ENCODE measurements around the gene HPS5. TPM values are rescaled to one million over a fixed set of nuclear protein-coding genes. Genes with fewer than 3 reads are reported as not detected.
"Not testable (repeated sequence)": the region's sequence is repeated elsewhere in the genome, so short reads cannot be mapped to it uniquely, and the experiment has no call there.

The HPS5 gene, protein sequence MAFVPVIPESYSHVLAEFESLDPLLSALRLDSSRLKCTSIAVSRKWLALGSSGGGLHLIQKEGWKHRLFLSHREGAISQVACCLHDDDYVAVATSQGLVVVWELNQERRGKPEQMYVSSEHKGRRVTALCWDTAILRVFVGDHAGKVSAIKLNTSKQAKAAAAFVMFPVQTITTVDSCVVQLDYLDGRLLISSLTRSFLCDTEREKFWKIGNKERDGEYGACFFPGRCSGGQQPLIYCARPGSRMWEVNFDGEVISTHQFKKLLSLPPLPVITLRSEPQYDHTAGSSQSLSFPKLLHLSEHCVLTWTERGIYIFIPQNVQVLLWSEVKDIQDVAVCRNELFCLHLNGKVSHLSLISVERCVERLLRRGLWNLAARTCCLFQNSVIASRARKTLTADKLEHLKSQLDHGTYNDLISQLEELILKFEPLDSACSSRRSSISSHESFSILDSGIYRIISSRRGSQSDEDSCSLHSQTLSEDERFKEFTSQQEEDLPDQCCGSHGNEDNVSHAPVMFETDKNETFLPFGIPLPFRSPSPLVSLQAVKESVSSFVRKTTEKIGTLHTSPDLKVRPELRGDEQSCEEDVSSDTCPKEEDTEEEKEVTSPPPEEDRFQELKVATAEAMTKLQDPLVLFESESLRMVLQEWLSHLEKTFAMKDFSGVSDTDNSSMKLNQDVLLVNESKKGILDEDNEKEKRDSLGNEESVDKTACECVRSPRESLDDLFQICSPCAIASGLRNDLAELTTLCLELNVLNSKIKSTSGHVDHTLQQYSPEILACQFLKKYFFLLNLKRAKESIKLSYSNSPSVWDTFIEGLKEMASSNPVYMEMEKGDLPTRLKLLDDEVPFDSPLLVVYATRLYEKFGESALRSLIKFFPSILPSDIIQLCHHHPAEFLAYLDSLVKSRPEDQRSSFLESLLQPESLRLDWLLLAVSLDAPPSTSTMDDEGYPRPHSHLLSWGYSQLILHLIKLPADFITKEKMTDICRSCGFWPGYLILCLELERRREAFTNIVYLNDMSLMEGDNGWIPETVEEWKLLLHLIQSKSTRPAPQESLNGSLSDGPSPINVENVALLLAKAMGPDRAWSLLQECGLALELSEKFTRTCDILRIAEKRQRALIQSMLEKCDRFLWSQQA
- 16.0 and 16.5 TPM in 2 replicates for total RNA-seq (2014; rRNA removed; shearing (Covaris generic))

DNA sequence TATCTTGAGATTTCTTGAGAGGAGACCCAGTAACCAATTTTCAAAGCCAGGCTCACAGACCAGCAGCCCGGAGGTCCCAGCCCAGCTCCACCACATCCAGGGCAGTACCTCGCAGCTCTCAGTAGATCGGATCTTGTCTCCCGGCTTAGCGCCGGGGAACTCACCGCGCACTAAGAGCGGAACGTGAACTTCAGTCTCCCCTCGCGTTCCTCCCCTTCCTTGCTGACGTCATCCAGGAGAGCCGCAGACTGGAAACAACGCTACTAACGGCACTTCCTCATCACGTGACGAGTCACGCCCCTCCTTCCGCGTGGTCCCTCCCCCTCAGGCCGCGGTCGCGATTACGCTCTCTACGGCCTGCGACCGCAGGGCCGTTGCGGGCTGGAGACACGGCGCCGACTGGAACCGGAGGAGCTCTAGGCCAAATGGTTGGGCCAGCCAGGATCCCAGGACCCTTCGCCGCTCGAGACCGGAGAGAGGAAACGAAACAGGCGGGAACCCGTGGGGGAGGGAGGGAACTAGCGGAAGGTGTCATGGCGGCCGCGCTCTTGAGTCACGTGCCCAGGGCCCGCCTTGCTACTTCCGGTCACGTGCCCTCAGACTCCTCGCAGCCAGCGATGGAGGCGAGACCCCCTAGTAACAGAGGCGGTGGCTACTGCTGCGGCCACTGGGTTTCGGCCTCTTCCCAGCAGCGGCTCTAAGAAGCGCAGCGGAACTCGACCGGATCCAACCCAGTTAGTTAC is at the start of gene HPS5, which contains the start of gene GTF2H1:
Gene HPS5 (minus strand): TSS at position 172 of the 743 bp plus-strand sequence. CDS start 4,282 bp downstream, outside the sequence.
Gene GTF2H1 (plus strand): TSS at position 599 of the 743 bp plus-strand sequence. CDS start 10,508 bp downstream, outside the sequence.
- DNase-seq (ENCODE audit: low read depth), result peak; percentile 97

DNA sequence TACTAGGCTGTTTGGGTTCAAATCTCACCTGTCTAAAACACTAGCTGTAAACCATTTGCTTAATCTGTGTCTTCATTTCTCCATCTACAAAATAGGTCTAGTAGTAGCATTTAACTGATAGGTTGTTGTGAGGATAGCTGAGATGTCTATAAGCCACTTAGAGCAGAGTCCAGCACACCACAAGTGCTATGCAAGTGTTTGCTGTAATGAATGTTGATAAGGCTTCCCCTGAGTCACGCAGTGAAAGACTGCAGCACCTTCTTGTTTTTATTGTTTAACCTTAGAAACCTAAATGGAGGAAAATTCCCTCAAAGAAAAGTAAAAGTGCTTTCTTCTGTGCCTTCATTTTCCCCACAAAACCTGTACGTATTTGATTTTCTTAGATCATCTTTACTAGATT is 49.3 kb upstream of the HPS5 start:
- DNase-seq (ENCODE audit: low read depth), result no peak

DNA sequence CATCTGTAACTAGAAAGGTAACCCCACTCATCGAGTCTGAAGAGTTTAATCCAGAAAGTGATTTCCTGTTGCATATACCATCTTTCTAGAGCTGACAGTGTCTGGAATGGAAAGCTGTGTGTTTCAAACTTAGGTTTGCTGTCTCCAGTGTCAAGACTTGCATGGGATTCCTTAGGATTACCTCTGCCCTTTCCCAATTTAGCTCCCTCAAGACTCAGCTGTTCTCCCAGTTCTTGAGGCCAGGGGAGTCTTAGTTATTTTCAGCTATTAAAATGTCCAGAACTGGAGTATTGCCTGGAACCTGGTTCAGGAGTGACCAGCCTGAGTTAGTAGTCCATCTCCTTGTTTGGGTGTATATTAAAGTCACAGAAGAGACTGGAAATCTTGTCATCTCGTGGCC is 47.5 kb upstream of the HPS5 start:
- DNase-seq (ENCODE audit: low read depth), result no peak

DNA sequence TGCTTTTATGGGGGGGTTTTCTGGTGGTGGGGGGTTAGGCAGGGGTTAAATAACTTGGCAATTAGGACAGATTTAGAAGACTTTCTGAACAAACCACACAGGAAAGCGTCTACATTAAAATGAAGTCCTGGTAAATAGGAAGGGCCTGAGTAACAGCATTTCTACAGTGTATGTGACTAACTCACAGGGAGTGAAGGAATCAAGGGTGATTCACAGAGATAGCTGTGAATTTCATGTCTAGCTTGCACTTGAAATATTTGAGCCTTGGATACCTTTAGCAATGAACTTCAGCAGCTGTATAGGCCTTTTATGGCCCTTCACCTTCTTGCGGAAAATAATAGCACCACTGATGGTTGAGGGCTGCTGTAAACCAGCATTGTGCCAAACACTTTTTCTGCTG is 46.3 kb upstream of the HPS5 start:
- DNase-seq (ENCODE audit: low read depth), result no peak

DNA sequence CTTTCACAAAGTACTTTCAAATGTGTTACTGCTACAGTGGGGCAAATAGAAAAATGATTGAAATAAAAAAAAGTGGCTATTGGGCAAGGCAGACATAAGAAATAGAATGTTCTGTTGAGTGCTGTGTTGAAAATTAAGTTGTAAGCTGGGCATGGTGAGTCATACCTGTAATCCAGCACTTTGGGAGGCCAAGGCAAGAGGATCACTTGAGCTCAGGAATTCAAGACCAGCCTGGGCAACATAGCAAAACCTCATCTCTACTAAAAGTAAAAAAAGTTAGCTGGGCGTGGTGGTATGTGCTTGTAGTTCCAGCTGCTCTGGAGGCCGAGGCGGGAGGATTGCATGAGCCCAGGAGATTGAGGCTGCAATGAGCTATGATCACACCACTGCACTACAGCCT is 45.5 kb upstream of the HPS5 start:
- peak; percentile 11 for DNase-seq (ENCODE audit: low read depth)

DNA sequence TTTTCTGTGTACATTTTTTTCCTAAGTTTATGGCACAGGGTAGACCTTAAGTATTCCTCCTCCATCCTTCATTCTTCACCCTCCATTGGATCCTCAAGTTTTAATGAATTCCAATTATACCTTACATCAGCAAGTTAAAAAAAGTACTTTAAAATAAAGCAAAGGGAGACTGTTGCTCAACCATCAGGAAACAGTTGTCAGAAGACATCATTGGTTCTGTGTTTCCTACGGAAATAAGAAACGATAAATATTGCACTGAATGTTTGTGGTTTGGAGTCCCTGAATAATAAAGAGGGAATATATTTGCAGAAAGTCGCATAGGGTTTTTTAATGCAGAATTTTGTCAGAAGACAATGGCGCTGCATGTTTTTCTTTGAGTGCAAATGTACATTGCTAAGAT is 44.3 kb upstream of the HPS5 start:
- DNase-seq (ENCODE audit: low read depth), result no peak

DNA sequence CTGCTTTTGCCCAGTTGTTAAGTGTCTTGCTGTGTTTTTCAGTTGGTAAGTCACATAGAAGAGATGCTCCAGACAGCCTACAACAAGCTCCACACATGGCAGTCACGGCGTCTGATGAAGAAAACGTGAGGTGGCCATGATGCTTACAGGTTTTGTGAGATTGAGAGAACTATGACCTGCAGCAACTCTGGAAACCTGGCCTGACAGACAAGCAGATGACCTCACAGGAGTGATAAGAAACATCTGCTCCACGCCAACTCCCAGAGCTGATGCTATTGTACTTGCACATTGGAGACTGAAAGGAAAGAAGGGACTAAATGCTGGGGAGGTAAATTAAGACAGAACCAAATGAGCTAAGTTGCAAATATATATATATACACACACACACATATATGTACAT is 43.8 kb upstream of the HPS5 start:
- no peak for DNase-seq (ENCODE audit: low read depth)

DNA sequence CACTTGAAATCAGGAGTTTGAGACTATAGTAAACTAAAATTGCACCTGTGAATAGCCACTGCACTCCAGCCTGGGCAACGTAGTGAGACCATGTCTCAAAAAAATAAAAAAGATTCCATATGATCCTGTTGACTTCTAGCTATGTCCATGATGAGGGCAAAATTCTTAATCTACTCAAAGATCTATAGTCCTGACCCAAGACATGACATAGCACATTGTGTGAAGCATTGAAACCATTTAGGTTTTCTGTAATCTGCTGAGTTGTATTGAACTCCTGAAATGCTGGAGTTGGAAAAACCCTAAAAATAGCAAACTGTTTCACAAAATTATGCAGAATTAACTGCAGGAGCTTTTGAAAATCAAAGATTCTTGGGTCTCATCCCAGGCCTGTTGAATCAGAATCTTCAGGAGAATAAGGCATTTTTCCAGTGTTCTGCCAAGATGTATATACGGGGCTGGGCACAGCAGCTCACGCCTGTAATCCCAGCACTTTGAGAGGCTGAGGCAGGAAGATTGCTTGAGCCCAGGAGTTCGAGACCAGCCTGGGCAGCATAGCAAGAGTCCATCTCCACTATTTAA is 42.6 kb upstream of the HPS5 start:
- no peak for DNase-seq (ENCODE audit: low read depth)

DNA sequence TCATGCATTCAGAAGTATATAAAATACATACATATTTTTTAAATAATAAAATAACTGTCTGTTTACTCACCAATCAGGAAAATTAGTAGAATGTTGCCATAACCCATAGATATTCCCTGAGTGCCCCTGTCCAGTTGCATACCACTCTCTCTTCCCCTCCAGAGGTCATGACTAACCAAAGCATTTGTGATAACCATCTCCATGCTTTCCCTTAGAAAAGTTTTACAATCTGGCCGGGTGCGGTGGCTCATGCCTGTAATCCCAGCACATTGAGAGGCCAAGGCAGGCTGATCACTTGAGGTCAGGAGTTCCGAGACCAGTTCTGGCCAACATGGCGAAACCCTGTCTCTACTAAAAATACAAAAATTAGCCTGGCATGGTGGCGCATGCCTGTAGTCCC is 39.2 kb upstream of the HPS5 start:
- no peak for DNase-seq (ENCODE audit: low read depth)

DNA sequence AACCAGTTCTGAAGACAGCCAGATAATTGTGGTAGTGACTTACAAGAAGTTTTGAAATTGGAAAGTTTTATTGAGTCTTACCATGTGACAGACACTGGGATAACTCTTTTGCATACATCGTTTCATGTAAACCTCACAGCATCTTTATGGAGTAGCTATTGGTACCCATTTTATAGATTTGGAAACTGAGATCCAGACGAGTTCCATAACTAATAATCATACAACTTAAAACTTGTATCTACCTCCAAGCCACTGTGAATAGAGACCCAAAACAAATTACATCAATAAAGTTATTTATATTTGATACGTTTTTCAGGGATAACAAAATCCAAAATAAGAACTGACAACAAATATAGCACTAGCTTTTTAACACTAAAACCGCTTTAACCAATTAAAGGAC is 36.7 kb upstream of the HPS5 start:
- no peak for DNase-seq (ENCODE audit: low read depth)

DNA sequence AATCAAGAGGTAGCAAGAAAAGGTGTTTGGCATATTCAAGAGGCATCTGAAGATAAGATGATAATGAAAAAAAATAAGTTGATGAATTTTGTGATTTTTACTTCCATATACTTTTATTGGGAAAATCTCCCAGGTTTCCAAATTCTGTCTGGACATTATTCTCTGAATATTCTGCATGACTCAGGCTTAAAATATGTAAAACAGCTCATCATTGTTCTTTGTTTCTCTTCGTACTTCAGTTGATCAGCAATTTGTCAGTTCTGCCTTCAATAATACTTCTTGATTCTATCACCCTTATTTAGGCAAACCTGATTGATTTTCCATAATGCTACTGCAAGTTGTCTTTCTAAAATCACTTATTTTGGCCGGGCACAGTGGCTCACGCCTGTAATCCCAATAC is 30.6 kb upstream of the HPS5 start:
- DNase-seq (ENCODE audit: low read depth), result peak; percentile 6

DNA sequence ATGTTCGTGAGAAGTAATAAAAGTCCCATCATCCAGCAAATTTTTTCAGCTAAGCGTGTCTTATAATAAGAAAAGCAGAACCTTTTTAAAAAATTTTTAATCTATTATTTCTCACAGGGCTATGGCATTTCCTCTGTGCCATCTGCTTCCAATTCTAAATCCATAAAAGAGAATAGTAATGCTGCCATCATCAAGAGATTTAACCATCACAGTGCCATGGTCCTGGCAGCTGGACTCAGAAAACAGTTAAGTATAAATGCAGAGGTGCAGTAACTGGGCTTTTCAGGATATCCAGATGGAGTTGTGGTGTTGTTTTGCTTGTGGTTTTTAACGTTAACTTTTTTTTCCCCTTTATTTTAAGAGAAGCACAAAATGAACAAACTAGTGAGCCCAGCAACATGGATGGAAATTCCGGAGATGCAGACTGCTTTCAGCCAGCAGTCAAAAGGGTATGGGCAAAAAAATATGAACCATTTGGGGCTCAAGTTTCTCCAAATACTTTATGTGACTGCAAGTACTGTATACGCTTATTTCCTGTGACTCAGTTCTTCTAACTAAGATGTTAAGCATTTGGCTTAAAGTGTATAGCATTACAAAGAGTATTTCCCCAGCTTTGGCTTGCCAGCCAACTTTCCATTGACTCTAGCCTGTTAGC is 25.7 kb upstream of the HPS5 start:
- DNase-seq (ENCODE audit: low read depth), result peak; percentile 25

DNA sequence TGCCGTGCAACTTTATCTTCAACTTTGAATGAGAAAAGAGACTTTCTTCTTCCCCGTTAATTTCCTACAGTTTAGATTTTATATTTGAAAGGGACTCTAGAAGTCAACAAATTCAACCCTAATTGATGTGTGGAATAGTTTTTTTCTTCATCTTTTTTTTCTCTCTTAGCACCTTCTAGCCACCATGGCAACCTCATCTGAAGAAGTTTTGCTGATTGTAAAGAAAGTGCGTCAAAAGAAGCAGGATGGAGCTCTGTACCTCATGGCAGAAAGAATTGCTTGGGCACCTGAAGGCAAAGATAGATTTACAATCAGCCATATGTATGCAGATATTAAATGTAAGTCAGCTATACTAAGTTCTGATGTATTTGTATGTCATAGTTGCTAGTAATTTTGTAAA is 11.0 kb upstream of the HPS5 start:
- DNase-seq (ENCODE audit: low read depth), result no peak

DNA sequence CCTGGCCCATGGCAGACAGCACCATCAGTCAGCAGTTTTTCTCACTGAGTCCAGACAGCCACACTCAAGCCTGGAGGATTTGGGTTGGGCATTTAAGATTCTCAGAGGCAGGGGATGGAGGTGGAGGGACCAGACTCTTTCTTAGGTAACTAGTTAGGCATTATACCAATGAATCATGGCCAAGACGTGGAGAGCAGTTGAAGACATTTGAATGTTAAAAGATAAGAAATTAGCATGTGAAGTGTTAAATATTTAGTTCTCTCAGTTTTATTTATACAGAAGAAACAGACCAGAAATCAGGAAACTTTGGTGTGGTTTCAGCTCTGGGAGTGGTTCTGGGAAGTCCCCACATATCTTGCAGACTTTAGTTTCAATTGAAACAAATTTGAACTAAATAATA is 10.4 kb upstream of the HPS5 start:
- no peak for DNase-seq (ENCODE audit: low read depth)

DNA sequence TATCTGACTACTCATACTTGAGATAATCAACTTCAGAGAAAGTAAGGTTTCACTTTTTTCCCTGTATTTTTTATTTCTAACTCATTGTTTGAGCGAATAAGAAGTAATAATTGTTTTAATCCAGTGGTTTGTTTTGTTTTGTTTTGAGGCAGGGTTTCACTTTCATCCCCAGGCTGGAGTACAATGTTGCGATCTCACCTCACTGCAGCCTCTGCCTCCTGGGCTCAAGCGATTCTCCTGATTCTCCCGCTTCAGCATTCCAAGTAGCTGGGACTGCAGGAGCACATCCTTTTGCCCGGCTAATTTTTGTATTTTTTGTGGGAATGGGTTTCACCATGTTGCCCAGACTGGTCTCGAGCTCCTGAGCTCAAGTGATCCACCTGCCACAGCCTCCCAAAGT is 9.0 kb upstream of the HPS5 start:
- no peak for DNase-seq (ENCODE audit: low read depth)

DNA sequence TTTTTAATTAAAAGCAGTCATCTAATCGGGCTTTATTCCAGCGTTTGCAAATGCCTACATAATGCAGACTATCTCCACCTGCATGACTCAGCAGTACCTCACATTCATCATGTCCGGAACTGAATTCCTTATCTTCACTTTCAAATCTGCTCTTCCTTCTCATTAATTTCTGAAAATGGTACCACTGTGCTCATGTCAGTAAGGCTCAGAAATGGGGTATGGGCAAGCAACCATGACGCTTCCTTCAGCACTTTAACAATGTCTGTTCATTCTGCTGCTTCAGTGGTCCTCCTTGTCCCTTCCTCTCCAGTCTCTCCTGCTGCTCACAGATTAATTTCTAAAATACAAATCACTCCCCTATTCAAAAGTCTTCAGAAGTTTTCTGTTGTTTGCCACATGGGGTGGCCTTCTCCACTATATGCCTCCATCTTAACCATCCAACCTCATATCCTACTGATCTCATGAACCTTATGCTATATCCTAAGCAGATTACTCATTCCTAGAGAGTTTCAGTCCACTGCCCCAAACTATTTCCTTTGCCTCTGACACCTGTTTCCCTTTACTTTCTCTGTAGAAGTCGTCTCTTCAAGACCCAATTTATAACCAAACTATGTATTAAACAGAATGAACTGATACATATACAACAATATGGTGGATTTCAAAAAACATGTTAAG is 7.4 kb upstream of the HPS5 start:
- no peak for DNase-seq (ENCODE audit: low read depth)

DNA sequence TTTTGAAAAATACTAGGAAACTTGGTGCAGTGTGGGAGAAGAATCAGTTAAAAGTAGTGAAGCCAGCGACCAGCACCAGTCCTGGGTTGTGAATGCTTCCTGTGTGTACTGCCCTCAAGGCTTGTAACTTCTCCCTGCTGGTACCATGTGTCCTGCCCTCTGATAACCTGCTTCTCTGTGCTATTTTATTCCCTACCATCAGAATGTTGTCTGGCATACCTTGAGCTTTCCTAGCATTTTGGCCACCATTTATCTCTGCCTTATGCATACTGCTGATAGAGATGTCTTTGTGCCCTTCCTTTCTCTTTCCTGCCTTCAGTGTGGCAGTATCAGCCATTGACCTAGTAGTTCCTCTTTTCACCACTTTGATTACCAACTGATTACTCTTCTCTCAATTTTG is 2.4 kb upstream of the HPS5 start:
- no peak for DNase-seq (ENCODE audit: low read depth)

DNA sequence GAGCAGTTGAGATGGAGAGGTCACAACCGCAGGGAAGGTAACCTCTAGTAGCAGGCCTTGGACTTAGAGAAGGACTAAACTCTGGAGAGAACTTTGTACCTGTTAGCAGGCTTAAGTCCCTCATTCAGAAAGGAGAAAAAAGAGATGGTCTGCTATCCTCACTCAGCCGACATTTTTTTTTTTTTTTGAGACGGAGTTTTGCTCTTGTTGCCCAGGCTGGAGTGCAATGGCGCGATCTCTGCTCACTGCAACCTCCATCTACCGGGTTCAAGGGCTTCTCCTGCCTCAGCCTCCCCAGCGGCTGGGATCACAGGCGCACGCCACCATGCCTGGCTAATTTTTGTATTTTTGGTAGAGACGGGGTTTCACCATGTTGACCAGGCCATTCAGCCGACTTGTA is 1.9 kb upstream of the HPS5 start:
- DNase-seq (ENCODE audit: low read depth), result not testable (repeated sequence)

DNA sequence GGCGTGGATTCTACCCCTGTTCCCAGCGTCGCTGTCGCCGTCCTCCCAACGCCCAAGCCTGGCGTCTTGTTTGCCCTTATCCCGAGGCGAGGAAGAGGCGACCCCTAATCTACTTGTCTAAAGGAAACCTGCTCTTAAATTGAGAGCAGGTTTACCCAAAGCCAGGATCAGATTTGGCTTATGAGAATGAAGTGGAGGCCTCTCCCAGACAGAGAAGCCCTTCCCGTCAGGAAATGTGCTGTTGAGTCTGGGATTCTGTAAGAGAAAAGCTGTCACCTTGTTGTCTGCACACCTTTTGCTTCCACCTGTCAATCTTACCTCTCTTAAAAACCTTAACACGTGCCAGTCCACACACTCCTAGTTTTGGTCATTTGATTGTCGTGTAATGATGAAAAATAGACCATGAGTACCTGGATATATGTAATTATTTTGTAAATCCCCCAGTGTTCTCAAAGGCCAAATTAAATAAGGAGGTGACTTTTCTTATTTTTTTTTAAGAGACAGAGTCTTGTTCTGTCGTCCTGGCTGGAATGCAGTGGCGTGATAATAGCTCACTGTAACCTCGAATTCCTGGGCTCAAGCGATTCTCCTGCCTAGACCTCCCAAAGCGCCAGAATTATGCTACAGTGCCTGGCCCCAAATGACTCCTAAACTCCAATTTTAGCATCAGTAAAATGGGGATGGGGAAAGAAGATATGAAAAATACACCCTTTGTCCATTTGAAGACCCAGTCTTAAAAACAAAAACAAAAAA is 1.1 kb upstream of the HPS5 start:
- DNase-seq (ENCODE audit: low read depth), result peak; percentile 7

Data from RPMI7951 (cell line).